COLO668 (cell line): ENCODE measurements around the gene NIPAL1.

ENCODE experiments used
- DNase-seq: peaks from one replicate; lab custom pipeline; 2025; ENCODE audit not compliant: unreplicated experiment; lab: John Stamatoyannopoulos, UW

NIPAL1 gene

GRCh38 chr4:48064349-48064748 is 47.8 kb downstream of the NIPAL1 start:
- no peak for DNase-seq

- DNase-seq = no peak
Measured at GRCh38 chr4:48065587-48066052, 49.0 kb downstream of the NIPAL1 start.

GRCh38 chr4:48067536-48067935 is 51.0 kb downstream of the NIPAL1 start:
- no peak for DNase-seq

- DNase-seq = no peak
Measured at GRCh38 chr4:48068182-48068581, 51.6 kb downstream of the NIPAL1 start.

- no peak for DNase-seq
Measured at GRCh38 chr4:48069026-48069425, 52.5 kb downstream of the NIPAL1 start.

- DNase-seq = no peak
Measured at GRCh38 chr4:48071191-48071590, 54.6 kb downstream of the NIPAL1 start.

GRCh38 chr4:48073567-48074103 is 57.1 kb downstream of the NIPAL1 start:
- DNase-seq = no peak

- DNase-seq = no peak
Measured at GRCh38 chr4:48074657-48075056, 58.1 kb downstream of the NIPAL1 start.

- no peak for DNase-seq
Measured at GRCh38 chr4:48078425-48078824, 61.9 kb downstream of the NIPAL1 start.

GRCh38 chr4:48078862-48079655 is 62.5 kb downstream of the NIPAL1 start:
- DNase-seq = no peak

- DNase-seq = no peak
Measured at GRCh38 chr4:48079972-48080391, 63.4 kb downstream of the NIPAL1 start.

GRCh38 chr4:48081196-48081595 is 64.6 kb downstream of the NIPAL1 start:
- no peak for DNase-seq

GRCh38 chr4:48082956-48083355 is 66.4 kb downstream of the NIPAL1 start:
- no peak for DNase-seq

GRCh38 chr4:48085821-48086589 is 69.4 kb downstream of the NIPAL1 start:
- DNase-seq = no peak
